ENCODE data around the gene CDH23. TPM values are rescaled to one million over a fixed set of nuclear protein-coding genes. Genes with fewer than 3 reads are reported as not detected.

Gene CDH23
- total RNA-seq, 1 experiment from 2014 or later, result not detected

DNA sequence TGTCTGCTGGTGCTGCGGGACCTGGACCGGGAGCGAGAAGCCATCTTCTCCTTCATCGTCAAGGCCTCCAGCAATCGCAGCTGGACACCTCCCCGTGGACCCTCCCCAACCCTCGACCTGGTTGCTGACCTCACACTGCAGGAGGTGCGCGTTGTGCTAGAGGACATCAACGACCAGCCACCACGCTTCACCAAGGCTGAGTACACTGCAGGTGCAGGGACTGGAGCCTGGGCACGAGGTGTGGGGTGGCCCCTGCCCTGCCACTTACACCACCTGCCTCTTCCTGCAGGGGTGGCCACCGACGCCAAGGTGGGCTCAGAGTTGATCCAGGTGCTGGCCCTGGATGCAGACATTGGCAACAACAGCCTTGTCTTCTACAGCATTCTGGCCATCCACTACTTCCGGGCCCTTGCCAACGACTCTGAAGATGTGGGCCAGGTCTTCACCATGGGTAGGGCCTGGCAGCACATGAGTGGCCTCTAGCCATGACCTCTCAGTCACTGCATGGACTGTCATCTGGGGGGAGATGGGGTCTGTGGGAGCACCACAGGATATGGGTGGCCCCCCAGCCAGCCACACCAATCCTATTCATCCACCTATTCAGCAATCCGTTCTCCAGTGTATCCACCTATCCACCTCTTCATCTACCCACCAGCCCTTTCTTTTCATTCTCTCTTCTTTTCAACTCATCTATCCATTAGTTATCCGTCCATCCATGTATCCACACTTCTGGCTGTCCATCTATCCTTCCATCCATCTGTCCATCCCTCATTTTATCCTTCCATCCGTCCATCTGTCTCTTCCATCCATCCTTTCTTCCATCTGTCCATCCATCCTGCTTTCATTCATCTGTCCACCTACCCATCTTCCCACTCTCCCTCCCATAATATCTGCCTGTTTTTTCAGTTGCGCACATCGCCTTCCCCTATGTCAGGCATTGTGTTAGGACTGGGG, 411.1 kb downstream of the CDH23 start:
- H4K20me1 ChIP-seq (ENCODE audit: low read length), result no peaks in the 10 kb centered on the region
- H3K79me2 ChIP-seq (ENCODE audit: low read length), result no peaks in the 10 kb centered on the region
- H3K9ac ChIP-seq (ENCODE audit: low read length), result no peak overlapping the region
- no peak overlapping the region for H2AFZ ChIP-seq (ENCODE audit: low read length)
- no peak for ATAC-seq
- no peaks in the 10 kb centered on the region for H3K27me3 ChIP-seq (ENCODE audit: low read length)
- no peak overlapping the region for H3K4me2 ChIP-seq (ENCODE audit: low read length)
- TF ChIP-seq EZH2phosphoT487 (IDR thresholded peaks at IDR 0.05; ENCODE audit: borderline replicate concordance, low read length) (no peak), EZH2 (IDR thresholded peaks at IDR 0.05; ENCODE audit: low read length, unreplicated experiment) (no peak)
- TF ChIP-seq, protein P1, sequence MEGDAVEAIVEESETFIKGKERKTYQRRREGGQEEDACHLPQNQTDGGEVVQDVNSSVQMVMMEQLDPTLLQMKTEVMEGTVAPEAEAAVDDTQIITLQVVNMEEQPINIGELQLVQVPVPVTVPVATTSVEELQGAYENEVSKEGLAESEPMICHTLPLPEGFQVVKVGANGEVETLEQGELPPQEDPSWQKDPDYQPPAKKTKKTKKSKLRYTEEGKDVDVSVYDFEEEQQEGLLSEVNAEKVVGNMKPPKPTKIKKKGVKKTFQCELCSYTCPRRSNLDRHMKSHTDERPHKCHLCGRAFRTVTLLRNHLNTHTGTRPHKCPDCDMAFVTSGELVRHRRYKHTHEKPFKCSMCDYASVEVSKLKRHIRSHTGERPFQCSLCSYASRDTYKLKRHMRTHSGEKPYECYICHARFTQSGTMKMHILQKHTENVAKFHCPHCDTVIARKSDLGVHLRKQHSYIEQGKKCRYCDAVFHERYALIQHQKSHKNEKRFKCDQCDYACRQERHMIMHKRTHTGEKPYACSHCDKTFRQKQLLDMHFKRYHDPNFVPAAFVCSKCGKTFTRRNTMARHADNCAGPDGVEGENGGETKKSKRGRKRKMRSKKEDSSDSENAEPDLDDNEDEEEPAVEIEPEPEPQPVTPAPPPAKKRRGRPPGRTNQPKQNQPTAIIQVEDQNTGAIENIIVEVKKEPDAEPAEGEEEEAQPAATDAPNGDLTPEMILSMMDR (conservative IDR thresholded peaks at IDR 0.05; ENCODE audit: low read depth, low read length), result no peak
- no peaks in the 10 kb centered on the region for H3F3A ChIP-seq (ENCODE audit: low read length, unreplicated experiment)
- H3K27ac ChIP-seq (ENCODE audit: low read length), result no peak overlapping the region
- no TSS peak for BruUV-seq (replicated peaks)
- ChIA-PET POLR2A (ENCODE audit: unreplicated experiment) (no interaction called here), CTCF (no interaction called here)
- no peaks in the 10 kb centered on the region for H3K9me3 ChIP-seq (ENCODE audit: low read length)
- H3K9me2 ChIP-seq (replicated peaks; ENCODE audit: low read length), result no peaks in the 10 kb centered on the region
- intact Hi-C loops (cut with micrococcal nuclease), result no loop called here
- no peaks in the 10 kb centered on the region for H3K4me1 ChIP-seq (ENCODE audit: insufficient read depth, low read length)
- DNase-seq, result no peak
- H3K36me3 ChIP-seq (ENCODE audit: low read depth, low read length), result no peaks in the 10 kb centered on the region
- H3K4me3 ChIP-seq (ENCODE audit: low read length), result no peak overlapping the region

DNA sequence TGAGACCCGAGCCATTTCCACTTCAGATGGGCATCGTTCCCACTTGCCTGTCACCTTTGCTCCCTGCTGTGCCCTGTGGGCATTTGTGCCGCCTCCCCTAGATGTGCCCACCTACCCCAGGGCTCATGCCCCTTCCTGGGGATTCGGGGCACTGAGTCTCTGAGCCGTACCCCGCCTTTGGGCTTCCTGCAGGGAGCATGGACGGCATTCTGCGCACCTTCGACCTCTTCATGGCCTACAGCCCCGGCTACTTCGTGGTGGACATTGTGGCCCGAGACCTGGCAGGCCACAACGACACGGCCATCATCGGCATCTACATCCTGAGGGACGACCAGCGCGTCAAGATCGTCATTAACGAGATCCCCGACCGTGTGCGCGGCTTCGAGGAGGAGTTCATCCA, 412.9 kb downstream of the CDH23 start:
- intact Hi-C loops (cut with micrococcal nuclease), result loop anchor here (5.0 kb wide), 2 partner anchors 37 to 102 kb away; partner anchors contain the start of gene VSIR
- H3K9me2 ChIP-seq (replicated peaks; ENCODE audit: low read length), result no peaks in the 10 kb centered on the region
- H4K20me1 ChIP-seq (ENCODE audit: low read length), result no peaks in the 10 kb centered on the region
- H3K4me2 ChIP-seq (ENCODE audit: low read length), result no peak overlapping the region
- no peak overlapping the region for H3K9ac ChIP-seq (ENCODE audit: low read length)
- DNase-seq (no peak), ATAC-seq (no peak)
- no peaks in the 10 kb centered on the region for H3K79me2 ChIP-seq (ENCODE audit: low read length)
- TF ChIP-seq EZH2 (IDR thresholded peaks at IDR 0.05; ENCODE audit: low read length, unreplicated experiment) (no peak), EZH2phosphoT487 (IDR thresholded peaks at IDR 0.05; ENCODE audit: borderline replicate concordance, low read length) (no peak)
- TF ChIP-seq, protein P1 (conservative IDR thresholded peaks at IDR 0.05; ENCODE audit: low read depth, low read length), result no peak
- POLR2A ChIA-PET (ENCODE audit: unreplicated experiment), result no interaction called here
- H3K36me3 ChIP-seq (ENCODE audit: low read depth, low read length), result no peaks in the 10 kb centered on the region
- H3F3A ChIP-seq (ENCODE audit: low read length, unreplicated experiment), result no peaks in the 10 kb centered on the region
- H3K9me3 ChIP-seq (ENCODE audit: low read length), result no peaks in the 10 kb centered on the region
- H3K27me3 ChIP-seq (ENCODE audit: low read length), result no peaks in the 10 kb centered on the region
- H3K27ac ChIP-seq (ENCODE audit: low read length), result no peak overlapping the region
- BruUV-seq (replicated peaks), result no TSS peak
- H2AFZ ChIP-seq (ENCODE audit: low read length), result no peak overlapping the region
- CTCF ChIA-PET, result no interaction called here
- H3K4me3 ChIP-seq (ENCODE audit: low read length), result no peak overlapping the region
- no peaks in the 10 kb centered on the region for H3K4me1 ChIP-seq (ENCODE audit: insufficient read depth, low read length)
